Stimulated activated CD4-positive, alpha-beta T cell treated with anti-CD3 and anti-CD28 coated beads, Interleukin-12 subunit alpha, Interleukin-12 subunit beta, amount 100 ng/mL, for 4 hours (primary cell): ENCODE measurements around the gene EXOC2.

Experiments
- DNase-seq: peaks from one replicate; pipeline ENCODE4 v3.0.0-alpha.2; 2020

Gene EXOC2

GRCh38 chr6:455006-455585 is 237.8 kb downstream of the EXOC2 start:
- DNase-seq: peak; percentile 42

- no peak for DNase-seq
Observed at GRCh38 chr6:454148-454991, 238.6 kb downstream of the EXOC2 start.

- DNase-seq: no peak
Observed at GRCh38 chr6:453152-453551, 239.8 kb downstream of the EXOC2 start.

GRCh38 chr6:452301-453067 is 240.5 kb downstream of the EXOC2 start:
- no peak for DNase-seq

GRCh38 chr6:451847-452246 is 241.1 kb downstream of the EXOC2 start:
- DNase-seq: no peak

GRCh38 chr6:451336-451735 is 241.6 kb downstream of the EXOC2 start:
- no peak for DNase-seq

- DNase-seq: no peak
Observed at GRCh38 chr6:449486-450419, 243.2 kb downstream of the EXOC2 start.

GRCh38 chr6:449057-449430 is 243.9 kb downstream of the EXOC2 start:
- DNase-seq: no peak

GRCh38 chr6:448296-449056 is 244.5 kb downstream of the EXOC2 start:
- no peak for DNase-seq

- DNase-seq: peak; percentile 45
Observed at GRCh38 chr6:447381-448165, 245.4 kb downstream of the EXOC2 start.

- DNase-seq: peak; percentile 87
Observed at GRCh38 chr6:446418-447366, 246.2 kb downstream of the EXOC2 start.

- DNase-seq: no peak
Observed at GRCh38 chr6:445571-446417, 247.1 kb downstream of the EXOC2 start.

- DNase-seq: peak; percentile 36
Observed at GRCh38 chr6:444653-445275, 248.2 kb downstream of the EXOC2 start.

- no peak for DNase-seq
Observed at GRCh38 chr6:443621-444159, 249.2 kb downstream of the EXOC2 start.

- no peak for DNase-seq
Observed at GRCh38 chr6:441126-441920, 251.6 kb downstream of the EXOC2 start.

GRCh38 chr6:439641-440167 is 253.2 kb downstream of the EXOC2 start:
- no peak for DNase-seq

- no peak for DNase-seq
Observed at GRCh38 chr6:438634-439170, 254.2 kb downstream of the EXOC2 start.
